Raji (cell line): ENCODE results near the gene CLASP2.

ENCODE experiments used
- POLR2A ChIP-seq: IDR thresholded peaks from 2 replicates; pipeline ENCODE4 v1.6.1; 2011; ENCODE audit warnings: low read depth, low read length, control low read depth; ENCODE audit not compliant: insufficient read depth

CLASP2 gene

GRCh38 chr3:33658621-33658990 is 59.4 kb downstream of the CLASP2 start:
- no peak for TF ChIP-seq POLR2A

- no peak for TF ChIP-seq POLR2A
Observed at GRCh38 chr3:33658039-33658438, 60.0 kb downstream of the CLASP2 start.

DNA sequence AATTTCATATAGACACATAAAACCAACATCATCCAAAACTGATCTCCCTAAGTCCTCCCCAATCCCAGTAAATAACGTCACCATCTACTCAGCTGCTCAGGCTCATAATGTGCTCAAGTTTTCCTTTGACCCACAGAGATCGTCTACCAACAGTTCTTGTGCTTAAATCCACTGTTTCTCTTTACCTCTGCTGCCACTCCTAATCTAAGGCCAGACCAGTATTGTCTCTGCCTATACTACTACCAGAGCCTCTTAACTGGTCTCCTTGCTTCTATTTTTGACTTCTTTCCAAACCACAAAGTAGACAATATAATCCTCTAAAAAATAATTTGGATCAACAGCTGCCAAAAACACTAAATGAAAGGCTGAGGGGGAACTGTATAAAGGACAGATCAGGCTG is 65.3 kb downstream of the CLASP2 start:
- TF ChIP-seq POLR2A = no peak

DNA sequence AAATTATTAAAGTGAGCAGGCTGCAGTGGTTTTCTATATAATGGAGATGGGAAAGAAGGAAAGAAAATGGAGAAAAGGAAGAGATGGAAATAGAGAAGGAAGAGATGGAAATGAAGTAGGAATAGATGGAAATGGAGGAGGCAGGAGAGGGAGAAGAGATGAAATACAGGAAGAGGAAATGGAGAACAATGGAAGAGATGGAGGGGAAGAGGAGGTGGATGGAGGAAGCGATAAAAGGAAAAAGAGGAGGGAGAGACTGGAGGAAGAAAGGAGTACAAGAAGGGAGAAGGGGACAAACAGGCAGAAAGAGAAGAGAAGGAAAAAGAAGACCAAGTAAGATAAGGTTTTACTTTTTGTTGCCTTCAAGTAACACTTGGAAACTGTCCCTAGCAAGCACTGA is 67.6 kb downstream of the CLASP2 start:
- no peak for TF ChIP-seq POLR2A

GRCh38 chr3:33648793-33649192 is 69.3 kb downstream of the CLASP2 start:
- TF ChIP-seq POLR2A = no peak

DNA sequence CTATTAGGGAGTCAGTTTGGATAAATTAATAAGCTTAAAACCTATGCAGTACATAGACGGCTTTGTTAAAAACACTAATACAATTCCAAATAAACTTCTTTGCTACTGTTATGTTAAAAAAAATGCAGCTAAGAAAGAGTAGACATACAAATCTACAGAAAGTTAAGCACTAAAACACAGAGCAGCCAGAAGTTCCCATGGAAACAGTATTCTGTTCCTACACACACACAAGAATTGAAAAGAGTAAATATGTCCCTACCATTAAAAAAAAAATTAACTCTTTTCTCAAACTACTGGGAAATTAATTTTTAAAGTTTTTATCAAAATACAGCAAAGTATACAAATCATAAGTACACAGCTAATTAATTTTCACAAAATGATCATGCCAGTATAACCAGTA is 71.6 kb downstream of the CLASP2 start:
- TF ChIP-seq POLR2A = no peak

GRCh38 chr3:33645060-33645647 is 72.9 kb downstream of the CLASP2 start:
- no peak for TF ChIP-seq POLR2A

DNA sequence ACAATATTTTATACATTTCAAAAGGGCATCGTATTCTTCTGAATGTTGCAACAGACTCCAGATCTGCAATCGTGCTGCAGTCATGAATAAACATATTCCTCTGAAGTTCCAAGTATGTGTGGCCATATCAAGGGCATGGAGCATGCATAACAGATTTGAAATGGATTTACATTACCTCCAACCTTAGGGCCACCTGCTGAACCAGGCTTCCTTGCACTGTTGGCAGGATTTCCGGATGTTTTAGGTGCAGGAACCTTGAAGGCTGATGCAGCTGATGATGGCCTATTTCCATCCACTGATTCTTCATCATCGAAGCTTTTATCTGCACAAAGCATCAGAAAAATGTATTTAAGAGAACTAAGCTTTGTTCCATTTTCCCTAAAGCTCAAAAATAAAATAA is 73.5 kb downstream of the CLASP2 start:
- TF ChIP-seq POLR2A = no peak

DNA sequence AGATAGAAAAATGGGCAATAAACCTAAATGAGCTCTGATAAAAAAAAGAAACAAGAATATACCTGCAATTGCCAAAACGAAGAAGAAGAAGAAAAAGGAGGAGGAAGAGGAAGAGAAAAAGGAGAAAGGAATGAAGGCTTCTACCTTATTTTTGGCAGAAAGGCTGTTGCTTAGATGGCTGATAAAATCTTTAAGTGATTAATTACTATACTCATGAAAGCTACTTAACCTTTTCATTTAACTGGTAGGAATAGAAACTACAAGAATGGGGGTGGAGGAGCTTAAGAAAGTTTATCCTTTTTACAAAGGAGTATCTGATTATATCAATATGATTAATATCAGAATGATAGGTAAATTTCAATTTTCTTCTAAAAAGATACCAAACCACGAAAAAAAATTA is 75.2 kb downstream of the CLASP2 start:
- TF ChIP-seq POLR2A = no peak

- TF ChIP-seq POLR2A = no peak
Observed at GRCh38 chr3:33639889-33640288, 78.2 kb downstream of the CLASP2 start.

DNA sequence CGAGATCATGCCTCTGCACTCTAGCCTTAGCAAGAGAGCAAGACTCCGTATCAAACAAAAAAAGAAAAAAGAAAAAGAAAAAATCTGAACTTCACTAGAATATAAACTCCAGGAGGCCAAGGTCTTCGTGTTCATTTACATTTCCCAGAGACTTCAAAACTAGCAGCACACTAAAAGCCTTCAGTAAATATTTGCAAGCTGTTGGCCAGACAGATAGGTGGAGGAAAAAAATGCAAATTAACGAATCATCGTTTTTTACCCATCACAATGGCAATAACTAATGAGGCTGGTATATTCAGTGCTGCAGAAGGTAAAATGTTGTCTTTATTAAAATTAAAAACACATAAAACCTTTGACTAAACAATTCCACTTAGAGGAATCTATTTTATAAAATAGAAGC is 80.6 kb downstream of the CLASP2 start:
- no peak for TF ChIP-seq POLR2A

GRCh38 chr3:33636125-33636850 is 81.8 kb downstream of the CLASP2 start:
- TF ChIP-seq POLR2A = no peak

GRCh38 chr3:33634262-33634661 is 83.8 kb downstream of the CLASP2 start:
- no peak for TF ChIP-seq POLR2A

GRCh38 chr3:33629219-33629618 is 88.8 kb downstream of the CLASP2 start:
- no peak for TF ChIP-seq POLR2A

DNA sequence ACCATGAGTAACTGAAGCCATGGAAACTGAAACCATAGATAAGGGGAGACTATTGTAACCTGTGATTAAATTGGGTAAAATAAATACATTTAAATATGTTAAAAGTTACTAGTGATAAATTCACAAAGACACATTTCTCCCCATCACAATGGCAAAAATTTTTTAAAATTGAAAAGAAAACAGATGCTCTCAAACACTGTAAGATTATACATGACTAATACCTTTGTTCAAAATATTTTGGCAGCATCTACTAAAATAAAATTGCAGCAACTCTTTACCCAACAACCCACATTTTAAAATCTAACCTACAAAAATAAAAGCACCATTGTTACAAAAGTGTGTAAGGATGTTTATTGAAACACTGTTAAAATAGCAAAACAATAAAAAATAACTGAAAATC is 93.3 kb downstream of the CLASP2 start:
- no peak for TF ChIP-seq POLR2A

DNA sequence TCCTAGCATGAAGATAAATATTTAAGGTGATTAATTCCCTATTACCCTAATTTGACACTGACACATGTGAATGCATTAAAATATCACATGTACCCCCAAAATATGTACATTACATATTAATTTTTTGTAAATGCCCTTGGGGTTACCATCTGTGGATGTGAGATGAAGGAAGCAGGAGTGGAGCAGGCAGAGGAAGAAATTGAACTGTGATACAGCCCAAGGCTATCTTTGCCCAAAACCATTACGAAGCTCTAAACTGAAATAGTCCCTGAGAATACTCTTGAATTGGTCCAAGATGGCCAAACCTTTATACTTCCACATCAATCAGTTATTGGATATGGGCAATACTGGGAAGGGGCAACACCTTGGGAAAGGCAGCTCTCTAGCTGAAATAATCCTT is 105.0 kb downstream of the CLASP2 start:
- TF ChIP-seq POLR2A = no peak

DNA sequence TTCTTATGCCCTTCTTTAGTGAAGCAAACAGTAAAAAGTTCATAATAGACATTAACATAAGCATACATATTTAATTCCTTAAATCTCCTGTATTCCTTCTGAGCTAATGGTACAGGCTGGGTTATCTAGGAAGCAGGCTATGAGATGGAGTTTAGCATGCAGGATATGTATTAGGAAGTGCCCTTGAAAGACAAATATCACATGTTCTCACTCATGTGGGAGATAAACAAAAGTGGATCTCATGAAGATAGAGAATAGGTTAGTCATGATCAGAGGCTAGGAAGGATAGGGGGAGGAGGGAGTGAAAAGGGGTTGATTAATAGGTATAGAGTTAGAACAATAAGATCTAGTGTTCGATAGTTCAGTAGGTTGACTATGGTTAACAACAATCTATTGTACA is 105.4 kb downstream of the CLASP2 start:
- TF ChIP-seq POLR2A = no peak
